Ectodermal cell (in vitro differentiated cells): ENCODE data around the gene GAGE2A. TPM values are rescaled to one million over a fixed set of nuclear protein-coding genes. Genes with fewer than 3 reads are reported as not detected.
"Not testable (repeated sequence)": the region's sequence is repeated elsewhere in the genome, so short reads cannot be mapped to it uniquely, and the experiment has no call there.

Experiments used
- H3K27ac ChIP-seq: 2 replicates; pipeline ENCODE4 v1.7.0; 2013; ENCODE audit warnings: mild to moderate bottlenecking, low read depth, low read length; ENCODE audit not compliant: insufficient read depth, poor library complexity, severe bottlenecking
- H3K27me3 ChIP-seq: 2 replicates; pipeline ENCODE4 v1.7.0; 2013; ENCODE audit warnings: mild to moderate bottlenecking, low read length; ENCODE audit not compliant: insufficient read depth, control insufficient read depth, poor library complexity, severe bottlenecking
- H3K36me3 ChIP-seq: one replicate; pipeline ENCODE4 v1.7.0; 2013; ENCODE audit warnings: low read length; ENCODE audit not compliant: control insufficient read depth, insufficient read depth
- H3K4me1 ChIP-seq: one replicate; pipeline ENCODE4 v1.7.0; 2013; ENCODE audit warnings: low read length; ENCODE audit not compliant: control insufficient read depth, insufficient read depth
- H3K4me3 ChIP-seq: 2 replicates; pipeline ENCODE4 v1.7.0; 2013; ENCODE audit warnings: low read depth, low read length, control low read depth; ENCODE audit not compliant: insufficient read depth
- H3K9me3 ChIP-seq: 2 replicates; pipeline ENCODE4 v1.7.0; 2013; ENCODE audit warnings: mild to moderate bottlenecking, low read length, moderate library complexity; ENCODE audit not compliant: control insufficient read depth
- WGBS, 2 experiments: methylation state at CpG; one replicate each; pipeline ENCODE4 v1.1.7; 2013; ENCODE audit warnings: missing lambda C conversion rate in 2 of 2; 5-methylcytosine and 5-hydroxymethylcytosine counted together
- polyA plus RNA-seq, 4 experiments: library from polyadenylated mRNA; stranded (reverse); fragments of 50-300 nt; gene quantifications; one replicate each; pipeline ENCODE4 v1.2.3, GENCODE V29; 2013

The GAGE2A gene
- not detected for polyA plus RNA-seq (2013, experiment 1 of 4)
- not detected for polyA plus RNA-seq (2013, experiment 2 of 4)
- not detected for polyA plus RNA-seq (2013, experiment 3 of 4)
- polyA plus RNA-seq (2013, experiment 4 of 4): not detected

GRCh38 chrX:49589196-49589595 lies at the start of gene GAGE2A:
Gene GAGE2A, plus strand, starts transcription at chrX:49589496. Its CDS starts 1,155 bp downstream, at chrX:49590651.
- not testable (repeated sequence) for H3K36me3 ChIP-seq, H3K9me3 ChIP-seq, H3K27ac ChIP-seq, H3K4me1 ChIP-seq, H3K27me3 ChIP-seq, H3K4me3 ChIP-seq
- no CpG with 5 or more reads among the region's 16 CpGs for WGBS, 2 experiments

GRCh38 chrX:49541433-49541832 lies 47.9 kb upstream of the GAGE2A start, which contains the start of gene GAGE12D:
Gene GAGE12D, plus strand, starts transcription at chrX:49541733. Its CDS starts 1,155 bp downstream, at chrX:49542888.
- H3K27ac ChIP-seq, H3K4me3 ChIP-seq, H3K4me1 ChIP-seq, H3K27me3 ChIP-seq, H3K36me3 ChIP-seq, H3K9me3 ChIP-seq: not testable (repeated sequence)
- no CpG with 5 or more reads among the region's 16 CpGs for WGBS, 2 experiments

- not testable (repeated sequence) for H3K36me3 ChIP-seq, H3K27ac ChIP-seq, H3K4me1 ChIP-seq, H3K4me3 ChIP-seq, H3K27me3 ChIP-seq, H3K9me3 ChIP-seq
- WGBS, 2 experiments: no CpG with 5 or more reads among the region's 16 CpGs
Observed at GRCh38 chrX:49550989-49551388, 38.3 kb upstream of the GAGE2A start, which contains the start of gene GAGE12E. Gene GAGE12E, plus strand, starts transcription at chrX:49551289. Its CDS starts 1,155 bp downstream, at chrX:49552444.

- not testable (repeated sequence) for H3K4me3 ChIP-seq
- no CpG with 5 or more reads among the region's 16 CpGs for WGBS, 2 experiments
Observed at GRCh38 chrX:49560542-49560941, 28.8 kb upstream of the GAGE2A start, which contains the start of gene GAGE12F. Gene GAGE12F, plus strand, starts transcription at chrX:49560842. Its CDS starts 1,155 bp downstream, at chrX:49561997.

GRCh38 chrX:49568728-49569127 lies 20.6 kb upstream of the GAGE2A start:
- not testable (repeated sequence) for H3K9me3 ChIP-seq, H3K27ac ChIP-seq, H3K27me3 ChIP-seq, H3K36me3 ChIP-seq, H3K4me3 ChIP-seq, H3K4me1 ChIP-seq
- WGBS, 2 experiments: no CpG with 5 or more reads among the region's 11 CpGs

More at GRCh38 chrX:49560542-49560941, 28.8 kb upstream of the GAGE2A start, which contains the start of gene GAGE12F:
- not testable (repeated sequence) for H3K9me3 ChIP-seq, H3K4me1 ChIP-seq, H3K36me3 ChIP-seq, H3K27ac ChIP-seq, H3K27me3 ChIP-seq

- not testable (repeated sequence) for H3K4me1 ChIP-seq, H3K9me3 ChIP-seq, H3K4me3 ChIP-seq, H3K27ac ChIP-seq, H3K36me3 ChIP-seq, H3K27me3 ChIP-seq
- 93 to 96% methylated on average over 6 to 7 of the region's 13 CpGs for WGBS, 2 experiments
Observed at GRCh38 chrX:49569152-49569551, 20.1 kb upstream of the GAGE2A start.

GRCh38 chrX:49570100-49570499 lies 19.2 kb upstream of the GAGE2A start, which contains the start of gene GAGE12G:
Gene GAGE12G, plus strand, starts transcription at chrX:49570400. Its CDS starts 1,155 bp downstream, at chrX:49571555.
- not testable (repeated sequence) for H3K4me1 ChIP-seq, H3K4me3 ChIP-seq, H3K9me3 ChIP-seq, H3K27me3 ChIP-seq, H3K36me3 ChIP-seq, H3K27ac ChIP-seq
- WGBS, 2 experiments: no CpG with 5 or more reads among the region's 16 CpGs

- WGBS, 2 experiments: no CpG with 5 or more reads among the region's 16 CpGs
- H3K9me3 ChIP-seq: not testable (repeated sequence)
Observed at GRCh38 chrX:49579649-49580048, 9.6 kb upstream of the GAGE2A start, which contains the start of gene GAGE12H. Gene GAGE12H, plus strand, starts transcription at chrX:49579949. Its CDS starts 1,155 bp downstream, at chrX:49581104.

GRCh38 chrX:49589769-49590478 lies 628 bp downstream of the GAGE2A start:
- not testable (repeated sequence) for H3K36me3 ChIP-seq, H3K4me3 ChIP-seq, H3K9me3 ChIP-seq, H3K27me3 ChIP-seq, H3K4me1 ChIP-seq, H3K27ac ChIP-seq
- 97% methylated on average over 18 to 19 of the region's 37 CpGs for WGBS, 2 experiments

More at GRCh38 chrX:49579649-49580048, 9.6 kb upstream of the GAGE2A start, which contains the start of gene GAGE12H:
- H3K4me1 ChIP-seq, H3K27me3 ChIP-seq, H3K27ac ChIP-seq, H3K36me3 ChIP-seq, H3K4me3 ChIP-seq: not testable (repeated sequence)

GRCh38 chrX:49590488-49590887 lies 1.2 kb downstream of the GAGE2A start:
- WGBS, 2 experiments: 98% methylated on average over 7 to 14 of the region's 17 CpGs
- H3K9me3 ChIP-seq, H3K27ac ChIP-seq, H3K4me3 ChIP-seq, H3K27me3 ChIP-seq, H3K36me3 ChIP-seq, H3K4me1 ChIP-seq: not testable (repeated sequence)
